ENCODE data around the gene FHL5. TPM values are rescaled to one million over a fixed set of nuclear protein-coding genes. Genes with fewer than 3 reads are reported as not detected.

The FHL5 gene, protein sequence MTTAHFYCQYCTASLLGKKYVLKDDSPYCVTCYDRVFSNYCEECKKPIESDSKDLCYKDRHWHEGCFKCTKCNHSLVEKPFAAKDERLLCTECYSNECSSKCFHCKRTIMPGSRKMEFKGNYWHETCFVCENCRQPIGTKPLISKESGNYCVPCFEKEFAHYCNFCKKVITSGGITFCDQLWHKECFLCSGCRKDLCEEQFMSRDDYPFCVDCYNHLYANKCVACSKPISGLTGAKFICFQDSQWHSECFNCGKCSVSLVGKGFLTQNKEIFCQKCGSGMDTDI
- 1 to 10 TPM in 1 of 2 donors, under 1 TPM in 1; 0.37 to 1.3 TPM for polyA plus RNA-seq

- no peak within 1 kb of the TSS for H3K4me3 ChIP-seq (ENCODE audit: low read depth in 1 of 2, low read length in 2 of 2)
- no peak within 1 kb of the TSS for H3K27ac ChIP-seq (ENCODE audit: low read depth in 2 of 2, low read length in 1 of 2)
- H3K36me3 ChIP-seq (ENCODE audit: control insufficient read depth in 2 of 2, insufficient read depth in 2 of 2, low read length in 1 of 2), result no peaks in the 10 kb centered on the region
- no peaks in the 10 kb centered on the region for H3K4me1 ChIP-seq (ENCODE audit: control insufficient read depth in 2 of 2, insufficient read depth in 2 of 2, low read length in 1 of 2)
- H3K9me3 ChIP-seq (ENCODE audit: control insufficient read depth in 2 of 2, insufficient read depth in 1 of 2, low read depth in 1 of 2, low read length in 1 of 2), result no peaks in the 10 kb centered on the region
- 15 to 28% methylated on average over 3 of the region's 3 CpGs for WGBS, 2 donors
- no peaks in the 10 kb centered on the region for H3K27me3 ChIP-seq (ENCODE audit: control insufficient read depth in 1 of 2, insufficient read depth in 2 of 2, low read length in 2 of 2)
These were observed at the start of gene FHL5 for GRCh38 chr6:96562886-96563285. Gene FHL5, plus strand, starts transcription at chr6:96563128. Its CDS starts 40,486 bp downstream, at chr6:96603614.

- Histone ChIP-seq H3K36me3 (ENCODE audit: control insufficient read depth in 2 of 2, insufficient read depth in 2 of 2, low read length in 1 of 2) (no peaks in the 10 kb centered on the region), H3K4me1 (ENCODE audit: control insufficient read depth in 2 of 2, insufficient read depth in 2 of 2, low read length in 1 of 2) (no peaks in the 10 kb centered on the region), H3K27me3 (ENCODE audit: control insufficient read depth in 1 of 2, insufficient read depth in 2 of 2, low read length in 2 of 2) (no peaks in the 10 kb centered on the region), H3K27ac (ENCODE audit: low read depth in 2 of 2, low read length in 1 of 2) (peak overlapping the region; percentile 10 to 42), H3K9me3 (ENCODE audit: control insufficient read depth in 2 of 2, insufficient read depth in 1 of 2, low read depth in 1 of 2, low read length in 1 of 2) (no peaks in the 10 kb centered on the region), H3K4me3 (ENCODE audit: low read depth in 1 of 2, low read length in 2 of 2) (peak overlapping the region in 1 of 2 donors; percentile 85)
- WGBS, 2 donors, result 42 to 48% methylated on average over 6 of the region's 6 CpGs
These were observed 42.5 kb upstream of the FHL5 start for GRCh38 chr6:96520171-96521115.

DNA sequence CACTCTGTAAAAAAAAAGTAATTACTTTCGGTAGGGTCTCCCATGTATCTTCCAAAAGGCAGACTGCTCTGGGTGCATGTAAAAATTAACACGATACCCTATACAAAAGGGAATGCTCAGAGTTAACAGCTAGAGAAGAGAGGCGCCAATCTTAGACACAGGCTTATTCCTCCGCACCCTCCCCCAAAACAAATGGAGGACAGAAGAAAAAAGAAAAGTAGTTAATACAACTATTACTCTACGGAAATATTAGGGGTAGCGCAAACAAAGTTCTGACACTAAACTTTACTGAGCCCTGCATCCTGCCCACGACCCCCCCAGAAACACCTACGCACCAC lies 41.7 kb upstream of the FHL5 start:
- H3K27ac ChIP-seq (ENCODE audit: low read depth in 2 of 2, low read length in 1 of 2), result peak overlapping the region; percentile 93
- H3K4me1 ChIP-seq (ENCODE audit: control insufficient read depth in 2 of 2, insufficient read depth in 2 of 2, low read length in 1 of 2), result no peaks in the 10 kb centered on the region
- H3K27me3 ChIP-seq (ENCODE audit: control insufficient read depth in 1 of 2, insufficient read depth in 2 of 2, low read length in 2 of 2), result no peaks in the 10 kb centered on the region
- 0 to 1% methylated on average over 8 of the region's 8 CpGs for WGBS, 2 donors
- no peaks in the 10 kb centered on the region for H3K36me3 ChIP-seq (ENCODE audit: control insufficient read depth in 2 of 2, insufficient read depth in 2 of 2, low read length in 1 of 2)
- no peaks in the 10 kb centered on the region for H3K9me3 ChIP-seq (ENCODE audit: control insufficient read depth in 2 of 2, insufficient read depth in 1 of 2, low read depth in 1 of 2, low read length in 1 of 2)
- peak overlapping the region; percentile 74 to 85 for H3K4me3 ChIP-seq (ENCODE audit: low read depth in 1 of 2, low read length in 2 of 2)

DNA sequence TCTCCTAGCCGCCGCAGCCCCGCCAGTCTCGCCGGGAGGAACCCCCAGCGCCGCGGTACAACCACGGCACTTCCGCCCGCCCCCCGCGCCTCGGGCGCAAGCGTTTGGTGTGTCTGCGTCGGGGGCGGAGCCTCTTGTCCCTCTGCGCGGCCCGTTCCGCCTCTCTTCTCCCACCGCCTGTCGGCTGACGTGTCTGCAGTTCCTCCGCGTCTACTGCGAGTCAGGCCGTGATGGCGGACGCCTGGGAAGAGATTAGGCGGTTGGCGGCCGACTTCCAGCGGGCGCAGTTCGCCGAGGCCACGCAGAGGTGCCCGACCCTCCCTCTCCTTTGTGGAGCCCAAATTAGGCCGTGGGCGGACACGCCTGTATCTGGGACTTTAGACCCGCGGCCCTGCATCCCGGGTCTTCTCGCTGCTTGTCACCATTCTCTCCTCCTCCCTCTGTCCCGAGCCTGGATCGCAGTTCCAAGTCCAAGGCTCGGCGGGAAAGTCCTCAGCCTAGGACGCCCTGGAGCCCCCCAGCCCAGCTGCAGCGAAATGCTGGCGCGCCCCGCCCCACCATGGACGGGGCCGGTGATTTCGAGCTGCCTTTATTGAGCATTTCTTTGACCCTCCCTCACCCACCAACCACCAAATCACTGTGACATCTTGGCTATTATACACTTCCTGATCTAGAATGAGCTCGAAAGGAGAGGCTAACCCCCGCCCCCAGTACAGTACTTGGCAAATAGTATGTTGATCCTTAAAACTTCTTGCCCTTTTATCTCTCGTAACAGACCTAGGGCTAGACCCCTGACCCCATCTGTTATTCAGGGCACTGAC lies 41.1 kb upstream of the FHL5 start, which contains the start of gene UFL1:
UFL1 (plus strand) TSS at position 163 of the 821 bp plus-strand sequence; CDS start at position 231, 68 bp downstream.
- Histone ChIP-seq H3K27me3 (ENCODE audit: control insufficient read depth in 1 of 2, insufficient read depth in 2 of 2, low read length in 2 of 2) (no peaks in the 10 kb centered on the region), H3K4me3 (ENCODE audit: low read depth in 1 of 2, low read length in 2 of 2) (peak within 1 kb of the TSS; percentile 74 to 85), H3K4me1 (ENCODE audit: control insufficient read depth in 2 of 2, insufficient read depth in 2 of 2, low read length in 1 of 2) (no peaks in the 10 kb centered on the region), H3K27ac (ENCODE audit: low read depth in 2 of 2, low read length in 1 of 2) (peak within 1 kb of the TSS; percentile 93), H3K9me3 (ENCODE audit: control insufficient read depth in 2 of 2, insufficient read depth in 1 of 2, low read depth in 1 of 2, low read length in 1 of 2) (no peaks in the 10 kb centered on the region), H3K36me3 (ENCODE audit: control insufficient read depth in 2 of 2, insufficient read depth in 2 of 2, low read length in 1 of 2) (no peaks in the 10 kb centered on the region)
- 0 to 1% methylated on average over 59 to 63 of the region's 63 CpGs for WGBS, 2 donors

- 1 to 3% methylated on average over 5 of the region's 5 CpGs for WGBS, 2 donors
- peak overlapping the region; percentile 93 for H3K27ac ChIP-seq (ENCODE audit: low read depth in 2 of 2, low read length in 1 of 2)
These were observed 40.4 kb upstream of the FHL5 start for GRCh38 chr6:96522465-96523009.

GRCh38 chr6:96528193-96528592 lies 34.7 kb upstream of the FHL5 start:
- no peak overlapping the region for H3K4me3 ChIP-seq (ENCODE audit: low read depth in 1 of 2, low read length in 2 of 2)
- no peaks in the 10 kb centered on the region for H3K9me3 ChIP-seq (ENCODE audit: control insufficient read depth in 2 of 2, insufficient read depth in 1 of 2, low read depth in 1 of 2, low read length in 1 of 2)
- no peaks in the 10 kb centered on the region for H3K27me3 ChIP-seq (ENCODE audit: control insufficient read depth in 1 of 2, insufficient read depth in 2 of 2, low read length in 2 of 2)
- no peaks in the 10 kb centered on the region for H3K4me1 ChIP-seq (ENCODE audit: control insufficient read depth in 2 of 2, insufficient read depth in 2 of 2, low read length in 1 of 2)
- no peak overlapping the region for H3K27ac ChIP-seq (ENCODE audit: low read depth in 2 of 2, low read length in 1 of 2)
- 93 to 96% methylated on average over 3 of the region's 3 CpGs for WGBS, 2 donors
- peaks cover 5 to 13% of the 10 kb centered on the region in 2 donors for H3K36me3 ChIP-seq (ENCODE audit: control insufficient read depth in 2 of 2, insufficient read depth in 2 of 2, low read length in 1 of 2)

More at GRCh38 chr6:96522465-96523009, 40.4 kb upstream of the FHL5 start:
- Histone ChIP-seq H3K27me3 (ENCODE audit: control insufficient read depth in 1 of 2, insufficient read depth in 2 of 2, low read length in 2 of 2) (no peaks in the 10 kb centered on the region), H3K4me3 (ENCODE audit: low read depth in 1 of 2, low read length in 2 of 2) (peak overlapping the region; percentile 74 to 85), H3K4me1 (ENCODE audit: control insufficient read depth in 2 of 2, insufficient read depth in 2 of 2, low read length in 1 of 2) (no peaks in the 10 kb centered on the region), H3K36me3 (ENCODE audit: control insufficient read depth in 2 of 2, insufficient read depth in 2 of 2, low read length in 1 of 2) (no peaks in the 10 kb centered on the region), H3K9me3 (ENCODE audit: control insufficient read depth in 2 of 2, insufficient read depth in 1 of 2, low read depth in 1 of 2, low read length in 1 of 2) (no peaks in the 10 kb centered on the region)

GRCh38 chr6:96532399-96532798 lies 30.5 kb upstream of the FHL5 start:
- no peak overlapping the region for H3K27ac ChIP-seq (ENCODE audit: low read depth in 2 of 2, low read length in 1 of 2)

GRCh38 chr6:96537726-96538125 lies 25.2 kb upstream of the FHL5 start:
- no peak overlapping the region for H3K27ac ChIP-seq (ENCODE audit: low read depth in 2 of 2, low read length in 1 of 2)
- no peaks in the 10 kb centered on the region for H3K9me3 ChIP-seq (ENCODE audit: control insufficient read depth in 2 of 2, insufficient read depth in 1 of 2, low read depth in 1 of 2, low read length in 1 of 2)
- H3K36me3 ChIP-seq (ENCODE audit: control insufficient read depth in 2 of 2, insufficient read depth in 2 of 2, low read length in 1 of 2), result no peaks in the 10 kb centered on the region
- H3K4me1 ChIP-seq (ENCODE audit: control insufficient read depth in 2 of 2, insufficient read depth in 2 of 2, low read length in 1 of 2), result no peaks in the 10 kb centered on the region
- H3K27me3 ChIP-seq (ENCODE audit: control insufficient read depth in 1 of 2, insufficient read depth in 2 of 2, low read length in 2 of 2), result no peaks in the 10 kb centered on the region
- WGBS, 2 donors, result 58 to 63% methylated on average over 5 of the region's 5 CpGs
- H3K4me3 ChIP-seq (ENCODE audit: low read depth in 1 of 2, low read length in 2 of 2), result no peak overlapping the region

More at GRCh38 chr6:96532399-96532798, 30.5 kb upstream of the FHL5 start:
- Histone ChIP-seq H3K9me3 (ENCODE audit: control insufficient read depth in 2 of 2, insufficient read depth in 1 of 2, low read depth in 1 of 2, low read length in 1 of 2) (no peaks in the 10 kb centered on the region), H3K4me3 (ENCODE audit: low read depth in 1 of 2, low read length in 2 of 2) (no peak overlapping the region), H3K36me3 (ENCODE audit: control insufficient read depth in 2 of 2, insufficient read depth in 2 of 2, low read length in 1 of 2) (peaks cover 5 to 13% of the 10 kb centered on the region in 2 donors), H3K4me1 (ENCODE audit: control insufficient read depth in 2 of 2, insufficient read depth in 2 of 2, low read length in 1 of 2) (no peaks in the 10 kb centered on the region), H3K27me3 (ENCODE audit: control insufficient read depth in 1 of 2, insufficient read depth in 2 of 2, low read length in 2 of 2) (no peaks in the 10 kb centered on the region)
- WGBS, 2 donors, result 52 to 58% methylated on average over 1 of the region's 1 CpG

- Histone ChIP-seq H3K9me3 (ENCODE audit: control insufficient read depth in 2 of 2, insufficient read depth in 1 of 2, low read depth in 1 of 2, low read length in 1 of 2) (no peaks in the 10 kb centered on the region), H3K4me3 (ENCODE audit: low read depth in 1 of 2, low read length in 2 of 2) (no peak overlapping the region), H3K4me1 (ENCODE audit: control insufficient read depth in 2 of 2, insufficient read depth in 2 of 2, low read length in 1 of 2) (no peaks in the 10 kb centered on the region), H3K27me3 (ENCODE audit: control insufficient read depth in 1 of 2, insufficient read depth in 2 of 2, low read length in 2 of 2) (no peaks in the 10 kb centered on the region), H3K27ac (ENCODE audit: low read depth in 2 of 2, low read length in 1 of 2) (no peak overlapping the region), H3K36me3 (ENCODE audit: control insufficient read depth in 2 of 2, insufficient read depth in 2 of 2, low read length in 1 of 2) (no peaks in the 10 kb centered on the region)
These were observed 20.2 kb upstream of the FHL5 start for GRCh38 chr6:96542702-96543101.

Data from esophagus (tissue), 2 donors.